ENCODE results near the gene MBNL2.
A peak's percentile ranks its signal among the peaks of the same experiment; 100 is the strongest.

The MBNL2 gene

DNA sequence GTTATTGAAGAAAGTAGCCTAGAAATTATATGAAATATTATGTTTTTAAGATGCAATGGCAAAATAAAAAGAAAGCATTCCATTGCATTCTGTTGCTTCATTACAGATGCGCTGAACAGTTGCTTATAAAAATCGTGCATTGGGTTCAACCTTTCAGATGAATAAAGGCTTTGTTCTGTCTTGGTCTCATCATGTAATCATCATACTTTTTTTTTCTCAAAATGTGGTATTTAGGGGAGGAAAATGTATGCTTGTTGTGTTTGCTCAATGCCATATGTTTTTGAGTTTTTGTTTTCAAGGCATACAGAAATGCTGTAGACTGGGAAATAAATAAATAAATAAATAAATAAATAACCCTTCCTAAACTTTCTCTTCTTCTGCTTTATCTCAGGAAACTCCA is 1.1 kb upstream of the MBNL2 start:
- DNase-seq (ENCODE audit: insufficient read length, low spot score) (no peak), FAIRE-seq (peak; percentile 48)
- TF ChIP-seq POLR2A (IDR thresholded peaks at IDR 0.05; ENCODE audit: low read depth, low read length), result no peak

DNA sequence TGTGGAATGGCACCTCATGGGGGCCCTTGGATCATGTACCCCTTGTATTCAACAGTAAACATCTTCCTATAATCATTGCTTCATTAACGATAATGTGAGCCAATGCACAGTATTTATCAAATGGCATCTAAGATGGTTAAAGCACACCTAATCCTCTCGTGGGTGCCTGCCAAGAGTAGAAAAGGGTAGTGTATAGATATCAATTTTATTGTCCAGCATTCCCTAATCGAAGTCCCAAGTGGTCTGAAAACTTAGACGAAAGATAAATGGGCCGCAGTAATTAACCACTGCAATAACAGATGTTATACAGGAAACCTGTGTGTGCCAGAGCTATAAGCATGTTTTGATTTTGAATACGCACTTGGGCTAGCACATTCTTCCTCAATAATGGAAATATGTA is 667 bp upstream of the MBNL2 start:
- DNase-seq (ENCODE audit: insufficient read length, low spot score) (no peak), FAIRE-seq (no peak)
- no peak for TF ChIP-seq POLR2A (IDR thresholded peaks at IDR 0.05; ENCODE audit: low read depth, low read length)

- peak; percentile 53 for FAIRE-seq
- no peak for DNase-seq (ENCODE audit: insufficient read length, low spot score)
- no peak for TF ChIP-seq POLR2A (IDR thresholded peaks at IDR 0.05; ENCODE audit: low read depth, low read length)
Observed at GRCh38 chr13:97223037-97223710, 1.0 kb downstream of the MBNL2 start.

DNA sequence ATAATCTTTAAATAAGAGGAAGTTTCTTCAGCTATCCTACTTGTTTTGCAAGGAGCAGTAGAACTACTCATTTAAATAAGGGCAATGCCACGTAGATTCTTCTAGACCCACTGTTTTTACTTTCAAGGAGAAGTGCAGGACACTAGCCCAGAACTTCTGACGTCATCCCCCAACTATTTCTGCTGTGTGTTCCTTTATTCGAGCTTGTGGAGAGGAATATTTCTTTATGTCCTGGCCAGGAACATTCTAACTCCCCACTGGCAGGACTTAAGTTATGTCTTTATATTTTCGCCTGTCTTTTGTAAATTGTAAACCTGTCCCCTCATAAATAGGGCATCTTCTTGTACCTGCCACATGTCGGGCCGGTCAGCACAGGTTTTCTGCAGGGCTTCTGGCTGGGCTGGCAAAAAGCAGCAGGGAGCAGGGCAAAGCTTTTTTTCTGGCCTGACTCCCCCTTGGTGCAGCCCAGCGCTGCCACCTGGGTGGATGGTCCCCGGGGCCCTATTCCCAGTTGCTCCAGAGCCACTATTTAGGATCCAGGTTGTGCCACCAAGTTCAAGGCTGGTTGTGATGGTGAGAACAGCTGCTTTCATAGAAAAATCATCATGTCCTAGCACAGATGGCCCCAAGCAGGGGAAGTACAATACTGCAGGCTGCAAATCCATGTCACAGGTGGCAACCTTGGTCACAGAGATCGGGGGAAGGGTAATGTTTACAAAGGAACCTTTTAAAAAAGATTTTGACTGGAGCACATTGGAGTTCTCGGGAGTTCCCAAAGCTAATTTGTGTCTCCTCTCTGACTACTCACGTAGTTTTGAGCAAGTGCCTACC is 1.8 kb downstream of the MBNL2 start:
- peak; percentile 42 for DNase-seq (ENCODE audit: insufficient read length, low spot score)
- peak; percentile 98 for FAIRE-seq
- TF ChIP-seq POLR2A (IDR thresholded peaks at IDR 0.05; ENCODE audit: low read depth, low read length), result no peak

DNA sequence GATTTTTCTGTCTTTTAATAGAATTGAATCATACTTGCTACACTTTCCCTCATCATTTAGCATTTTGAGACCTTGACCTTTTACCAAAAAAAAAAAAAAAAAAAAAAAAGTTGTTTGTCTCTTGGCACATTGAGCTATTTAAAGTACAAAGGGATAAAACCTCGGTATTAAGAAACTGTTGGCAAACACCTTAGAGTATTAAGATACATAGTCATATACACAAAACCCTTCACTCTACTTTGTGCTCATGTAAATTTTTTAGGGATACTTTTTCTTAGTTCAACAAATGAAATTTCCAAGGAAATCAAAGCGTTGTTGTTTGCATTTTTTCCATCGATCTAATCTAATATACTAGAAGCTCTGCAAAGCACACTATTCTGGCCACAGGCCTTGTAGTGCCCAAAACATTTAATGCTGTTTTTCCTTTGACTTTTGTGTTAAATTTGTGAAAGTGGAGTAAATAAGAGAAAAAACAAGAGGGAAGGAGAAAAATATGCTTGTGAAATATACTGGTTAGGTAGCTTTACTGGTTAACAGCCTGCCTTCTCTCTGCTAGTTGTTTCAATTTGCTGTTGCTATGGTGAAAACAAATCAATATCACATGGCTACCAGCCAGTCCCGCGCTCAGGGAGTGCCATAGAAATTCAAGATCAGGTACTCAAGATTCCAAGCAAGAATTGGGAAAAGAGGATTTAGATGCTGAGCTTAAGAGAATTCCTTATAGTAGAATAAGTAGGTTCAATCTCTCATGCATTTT is 2.6 kb downstream of the MBNL2 start:
- DNase-seq (ENCODE audit: insufficient read length, low spot score) (no peak), FAIRE-seq (peak; percentile 65)

GRCh38 chr13:97225533-97225932 is 3.4 kb downstream of the MBNL2 start:
- no peak for TF ChIP-seq POLR2A (IDR thresholded peaks at IDR 0.05; ENCODE audit: low read depth, low read length)
- FAIRE-seq (peak; percentile 6), DNase-seq (ENCODE audit: insufficient read length, low spot score) (no peak)

More for the DNA sequence above, 2.6 kb downstream of the MBNL2 start:
- TF ChIP-seq POLR2A (IDR thresholded peaks at IDR 0.05; ENCODE audit: low read depth, low read length), result no peak

GRCh38 chr13:97226013-97226412 is 3.9 kb downstream of the MBNL2 start:
- DNase-seq (ENCODE audit: insufficient read length, low spot score) (no peak), FAIRE-seq (peak; percentile 6)
- TF ChIP-seq POLR2A (IDR thresholded peaks at IDR 0.05; ENCODE audit: low read depth, low read length), result no peak

GRCh38 chr13:97226788-97227627 is 4.9 kb downstream of the MBNL2 start:
- FAIRE-seq (peak; percentile 52), DNase-seq (ENCODE audit: insufficient read length, low spot score) (no peak)
- TF ChIP-seq POLR2A (IDR thresholded peaks at IDR 0.05; ENCODE audit: low read depth, low read length), result no peak

GRCh38 chr13:97228850-97229521 is 6.9 kb downstream of the MBNL2 start:
- TF ChIP-seq POLR2A (IDR thresholded peaks at IDR 0.05; ENCODE audit: low read depth, low read length), result no peak
- DNase-seq (ENCODE audit: insufficient read length, low spot score) (no peak), FAIRE-seq (no peak)

- TF ChIP-seq POLR2A (IDR thresholded peaks at IDR 0.05; ENCODE audit: low read depth, low read length), result no peak
- DNase-seq (ENCODE audit: insufficient read length, low spot score), result no peak
- no peak for FAIRE-seq
Observed at GRCh38 chr13:97229699-97230098, 7.6 kb downstream of the MBNL2 start.

- TF ChIP-seq POLR2A (IDR thresholded peaks at IDR 0.05; ENCODE audit: low read depth, low read length), result no peak
- no peak for DNase-seq (ENCODE audit: insufficient read length, low spot score)
- peak; percentile 30 for FAIRE-seq
Observed at GRCh38 chr13:97231118-97231828, 9.1 kb downstream of the MBNL2 start.

DNA sequence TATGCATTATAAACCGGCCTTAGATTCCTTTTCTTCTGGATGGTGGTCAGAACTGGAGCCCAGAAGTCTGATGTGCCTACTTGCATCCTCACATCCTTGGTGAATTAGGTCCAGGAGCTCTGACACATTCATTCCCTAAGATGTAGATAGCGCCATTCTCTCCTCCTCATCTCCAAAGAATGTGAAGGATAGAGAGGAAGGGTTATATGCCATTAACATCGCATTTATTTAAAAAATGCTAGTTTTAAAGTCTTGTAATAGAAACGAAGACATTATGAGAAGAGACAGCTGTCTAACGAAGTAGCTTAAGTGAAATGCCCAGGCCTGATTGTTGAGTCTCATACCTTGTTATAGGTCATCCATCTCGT is 9.7 kb downstream of the MBNL2 start:
- no peak for TF ChIP-seq POLR2A (IDR thresholded peaks at IDR 0.05; ENCODE audit: low read depth, low read length)
- no peak for DNase-seq (ENCODE audit: insufficient read length, low spot score)
- no peak for FAIRE-seq

Data from H54 (cell line).